Subcutaneous adipose tissue (tissue), 4 donors: ENCODE results near the gene HLA-DMB. TPM values are rescaled to one million over a fixed set of nuclear protein-coding genes. Genes with fewer than 3 reads are reported as not detected.

Source experiments
- total RNA-seq, 4 donors: library from RNA; depleted of rRNA; stranded (reverse); fragments of >200 nt; gene quantifications; one replicate each; pipeline ENCODE4 v1.1.0, GENCODE V29; 2016
- TF ChIP-seq, protein P1 (sequence below): fragments of 450-650 bp; IDR thresholded peaks from one replicate; pipeline ENCODE4 v1.5.1; 2016; ENCODE audit warnings: low read depth, mild to moderate bottlenecking, control low read depth, antibody characterized with exemption, moderate library complexity

Gene HLA-DMB
- total RNA-seq, 4 donors from 2014 or later, result 27.7 to 199 (median 36.4) TPM

DNA sequence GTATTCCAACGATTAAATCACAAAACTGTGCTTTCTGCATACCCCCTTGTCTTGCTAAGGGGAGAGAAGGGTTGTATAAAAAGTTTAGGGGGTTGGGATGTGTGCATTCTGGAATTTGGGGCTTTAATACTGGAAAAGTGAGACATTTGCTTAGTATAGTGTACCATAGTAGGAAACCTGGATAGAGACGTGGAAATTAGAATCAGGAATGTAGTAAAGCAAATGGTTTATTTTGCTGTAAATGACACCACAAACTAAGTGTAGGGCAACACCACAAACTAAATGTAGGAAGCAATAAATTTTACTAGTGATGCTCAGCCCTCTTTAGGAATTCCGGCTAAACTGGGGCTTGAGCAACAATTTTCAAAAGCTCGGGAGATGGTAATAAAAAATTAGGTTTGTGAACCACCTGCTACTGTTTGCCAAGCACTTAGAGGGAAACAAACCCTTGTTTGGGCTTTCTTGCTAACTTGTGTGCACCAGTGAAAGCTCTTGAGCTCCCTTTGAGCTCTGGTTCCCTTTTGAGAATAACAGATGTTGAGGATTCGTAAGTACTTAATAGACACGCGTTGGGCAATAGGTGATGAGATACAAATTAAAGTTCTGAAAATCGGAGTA lies 41.4 kb upstream of the HLA-DMB start:
- TF ChIP-seq, protein P1, sequence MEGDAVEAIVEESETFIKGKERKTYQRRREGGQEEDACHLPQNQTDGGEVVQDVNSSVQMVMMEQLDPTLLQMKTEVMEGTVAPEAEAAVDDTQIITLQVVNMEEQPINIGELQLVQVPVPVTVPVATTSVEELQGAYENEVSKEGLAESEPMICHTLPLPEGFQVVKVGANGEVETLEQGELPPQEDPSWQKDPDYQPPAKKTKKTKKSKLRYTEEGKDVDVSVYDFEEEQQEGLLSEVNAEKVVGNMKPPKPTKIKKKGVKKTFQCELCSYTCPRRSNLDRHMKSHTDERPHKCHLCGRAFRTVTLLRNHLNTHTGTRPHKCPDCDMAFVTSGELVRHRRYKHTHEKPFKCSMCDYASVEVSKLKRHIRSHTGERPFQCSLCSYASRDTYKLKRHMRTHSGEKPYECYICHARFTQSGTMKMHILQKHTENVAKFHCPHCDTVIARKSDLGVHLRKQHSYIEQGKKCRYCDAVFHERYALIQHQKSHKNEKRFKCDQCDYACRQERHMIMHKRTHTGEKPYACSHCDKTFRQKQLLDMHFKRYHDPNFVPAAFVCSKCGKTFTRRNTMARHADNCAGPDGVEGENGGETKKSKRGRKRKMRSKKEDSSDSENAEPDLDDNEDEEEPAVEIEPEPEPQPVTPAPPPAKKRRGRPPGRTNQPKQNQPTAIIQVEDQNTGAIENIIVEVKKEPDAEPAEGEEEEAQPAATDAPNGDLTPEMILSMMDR, result no peak

DNA sequence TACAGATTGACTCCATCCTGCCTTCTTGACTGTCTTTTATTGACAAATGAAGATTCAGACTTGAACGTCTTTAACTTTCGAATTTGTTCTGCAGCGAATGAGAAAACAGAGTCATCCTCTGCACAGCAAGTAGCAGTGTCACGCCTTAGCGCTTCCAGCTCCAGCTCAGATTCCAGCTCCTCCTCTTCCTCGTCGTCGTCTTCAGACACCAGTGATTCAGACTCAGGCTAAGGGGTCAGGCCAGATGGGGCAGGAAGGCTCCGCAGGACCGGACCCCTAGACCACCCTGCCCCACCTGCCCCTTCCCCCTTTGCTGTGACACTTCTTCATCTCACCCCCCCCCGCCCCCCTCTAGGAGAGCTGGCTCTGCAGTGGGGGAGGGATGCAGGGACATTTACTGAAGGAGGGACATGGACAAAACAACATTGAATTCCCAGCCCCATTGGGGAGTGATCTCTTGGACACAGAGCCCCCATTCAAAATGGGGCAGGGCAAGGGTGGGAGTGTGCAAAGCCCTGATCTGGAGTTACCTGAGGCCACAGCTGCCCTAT lies 39.7 kb upstream of the HLA-DMB start:
- TF ChIP-seq, protein P1, result no peak

DNA sequence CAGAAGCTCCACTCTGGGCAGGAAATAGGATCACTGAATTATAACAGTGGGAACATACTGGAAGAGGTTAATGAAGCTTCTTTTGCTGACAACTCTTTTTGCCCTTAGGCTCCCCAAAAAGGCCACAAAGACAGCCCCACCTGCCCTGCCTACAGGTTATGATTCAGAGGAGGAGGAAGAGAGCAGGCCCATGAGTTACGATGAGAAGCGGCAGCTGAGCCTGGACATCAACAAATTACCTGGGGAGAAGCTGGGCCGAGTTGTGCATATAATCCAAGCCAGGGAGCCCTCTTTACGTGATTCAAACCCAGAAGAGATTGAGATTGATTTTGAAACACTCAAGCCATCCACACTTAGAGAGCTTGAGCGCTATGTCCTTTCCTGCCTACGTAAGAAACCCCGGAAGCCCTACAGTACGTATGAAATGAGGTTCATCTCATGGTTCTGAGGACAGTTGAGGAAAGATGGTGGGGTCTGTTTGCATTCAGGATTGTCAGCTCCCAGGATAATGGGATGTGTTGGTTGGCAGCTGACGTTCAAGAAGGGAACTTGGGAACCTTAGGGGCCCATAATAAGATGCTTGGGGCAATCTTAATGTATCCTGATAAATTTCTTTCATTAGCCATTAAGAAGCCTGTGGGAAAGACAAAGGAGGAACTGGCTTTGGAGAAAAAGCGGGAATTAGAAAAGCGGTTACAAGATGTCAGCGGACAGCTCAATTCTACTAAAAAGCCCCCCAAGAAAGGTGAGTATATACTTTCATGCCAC lies 39.1 kb upstream of the HLA-DMB start:
- TF ChIP-seq, protein P1, result no peak

DNA sequence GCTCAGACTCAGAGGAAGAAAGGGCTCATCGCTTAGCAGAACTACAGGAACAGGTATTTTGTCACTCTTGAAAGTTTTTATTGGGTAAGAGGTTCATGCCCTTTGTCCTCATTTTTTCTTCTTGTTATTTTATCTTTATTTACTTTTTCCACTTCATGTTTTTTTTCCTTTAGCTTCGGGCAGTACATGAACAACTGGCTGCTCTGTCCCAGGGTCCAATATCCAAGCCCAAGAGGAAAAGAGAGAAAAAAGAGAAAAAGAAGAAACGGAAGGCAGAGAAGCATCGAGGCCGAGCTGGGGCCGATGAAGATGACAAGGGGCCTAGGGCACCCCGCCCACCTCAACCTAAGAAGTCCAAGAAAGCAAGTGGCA lies 37.1 kb upstream of the HLA-DMB start:
- TF ChIP-seq, protein P1, result no peak

DNA sequence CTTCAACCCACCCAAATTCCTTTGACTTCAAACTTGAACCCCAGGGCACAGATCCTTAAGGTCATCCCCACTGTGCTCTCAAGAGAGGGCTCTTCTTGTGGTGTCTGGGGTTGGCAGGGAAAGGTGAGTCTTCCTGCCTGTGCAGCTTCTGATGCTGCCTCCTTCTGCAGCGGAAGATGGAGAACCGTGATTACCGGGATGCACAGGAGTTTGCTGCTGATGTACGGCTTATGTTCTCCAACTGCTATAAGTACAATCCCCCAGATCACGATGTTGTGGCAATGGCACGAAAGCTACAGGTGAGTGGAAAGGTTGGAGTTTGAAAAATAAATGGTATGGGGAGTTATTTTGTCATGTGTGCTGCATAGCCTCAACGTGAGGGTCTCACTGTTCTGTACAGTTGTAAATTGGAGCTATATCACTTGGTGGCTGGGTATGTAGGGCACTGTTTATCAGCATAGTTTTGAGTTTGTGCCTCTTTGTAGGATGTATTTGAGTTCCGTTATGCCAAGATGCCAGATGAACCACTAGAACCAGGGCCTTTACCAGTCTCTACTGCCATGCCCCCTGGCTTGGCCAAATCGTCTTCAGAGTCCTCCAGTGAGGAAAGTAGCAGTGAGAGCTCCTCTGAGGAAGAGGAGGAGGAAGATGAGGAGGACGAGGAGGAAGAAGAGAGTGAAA lies 36.6 kb upstream of the HLA-DMB start:
- TF ChIP-seq, protein P1, result no peak

DNA sequence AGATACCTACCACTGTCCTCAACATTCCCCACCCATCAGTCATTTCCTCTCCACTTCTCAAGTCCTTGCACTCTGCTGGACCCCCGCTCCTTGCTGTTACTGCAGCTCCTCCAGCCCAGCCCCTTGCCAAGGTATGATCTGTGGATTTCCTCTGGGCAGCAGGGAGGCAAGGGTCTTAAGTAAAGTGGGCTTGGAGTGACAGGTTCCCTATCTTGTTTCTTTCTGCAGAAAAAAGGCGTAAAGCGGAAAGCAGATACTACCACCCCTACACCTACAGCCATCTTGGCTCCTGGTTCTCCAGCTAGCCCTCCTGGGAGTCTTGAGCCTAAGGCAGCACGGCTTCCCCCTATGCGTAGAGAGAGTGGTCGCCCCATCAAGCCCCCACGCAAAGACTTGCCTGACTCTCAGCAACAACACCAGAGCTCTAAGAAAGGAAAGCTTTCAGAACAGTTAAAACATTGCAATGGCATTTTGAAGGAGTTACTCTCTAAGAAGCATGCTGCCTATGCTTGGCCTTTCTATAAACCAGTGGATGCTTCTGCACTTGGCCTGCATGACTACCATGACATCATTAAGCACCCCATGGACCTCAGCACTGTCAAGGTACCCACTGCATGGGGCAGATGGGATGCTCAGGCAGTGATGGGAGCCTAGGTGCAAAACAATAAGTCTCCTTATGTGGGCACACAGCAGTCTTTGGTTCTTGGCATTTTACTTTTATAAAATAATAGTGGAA lies 35.7 kb upstream of the HLA-DMB start:
- TF ChIP-seq, protein P1, result no peak
